Measurements from ENCODE around the gene MN1. TPM values are rescaled to one million over a fixed set of nuclear protein-coding genes. Genes with fewer than 3 reads are reported as not detected.
A peak's percentile ranks its signal among the peaks of the same experiment; 100 is the strongest.

MN1 gene
- polyA plus RNA-seq, 3 donors: 0.06 to 0.38 (median 0.29) TPM

GRCh38 chr22:27844656-27845591 is 43.4 kb upstream of the MN1 start:
- Histone ChIP-seq H3K9me3 (replicated peaks in 1 of 2; ENCODE audit: control insufficient read depth in 1 of 2, insufficient read depth in 1 of 2, low read length in 2 of 2) (no peaks in the 10 kb centered on the region), H3K79me2 (ENCODE audit: insufficient read depth, low read length) (no peaks in the 10 kb centered on the region), H3K27ac (ENCODE audit: low read depth in 1 of 2, low read length in 2 of 2) (no peak overlapping the region), H3K27me3 (ENCODE audit: control insufficient read depth in 2 of 2, insufficient read depth in 2 of 2, low read length in 2 of 2) (no peaks in the 10 kb centered on the region), H3K4me3 (replicated peaks in 1 of 3; ENCODE audit: low read depth in 2 of 3, low read length in 3 of 3) (no peak overlapping the region), H4K20me1 (ENCODE audit: insufficient read depth, low read length) (no peaks in the 10 kb centered on the region), H3K4me1 (ENCODE audit: control insufficient read depth in 1 of 2, insufficient read depth in 2 of 2, low read length in 2 of 2) (no peaks in the 10 kb centered on the region), H3K4me2 (replicated peaks; ENCODE audit: extremely low read depth, low read length, poor library complexity, severe bottlenecking) (no peak overlapping the region), H3K36me3 (replicated peaks in 1 of 2; ENCODE audit: control insufficient read depth in 1 of 2, insufficient read depth in 2 of 2, low read length in 2 of 2) (peaks cover 4 to 42% of the 10 kb centered on the region in 2 donors), H3K9ac (ENCODE audit: insufficient read depth, low read length, poor library complexity, severe bottlenecking) (no peak overlapping the region), H2AFZ (ENCODE audit: insufficient read depth, low read depth, low read length, poor library complexity, severe bottlenecking) (no peak overlapping the region)
- Mint-ChIP-seq H3K27me3 (ENCODE audit: low read depth in 3 of 3) (peaks cover 0 to 2% (median 2%) of the 10 kb centered on the region in 3 donors), H3K4me1 (no peaks in the 10 kb centered on the region), H3K4me3 (no peak overlapping the region), H3K27ac (peak overlapping the region in 1 of 7 donors; percentile 32), H3K9me3 (no peaks in the 10 kb centered on the region), H3K36me3 (peaks cover 31 to 49% of the 10 kb centered on the region in 2 donors)
- WGBS (ENCODE audit: insufficient coverage): 93% methylated on average over 10 of the region's 20 CpGs
- TF ChIP-seq CTCF (IDR thresholded peaks at IDR 0.05): no peak
- DNase-seq: no peak
- intact Hi-C loops (cut with micrococcal nuclease): no loop called here

GRCh38 chr22:27844256-27844655 is 42.7 kb upstream of the MN1 start:
- Histone ChIP-seq H3K27ac (ENCODE audit: low read depth in 1 of 2, low read length in 2 of 2) (no peak overlapping the region), H2AFZ (ENCODE audit: insufficient read depth, low read depth, low read length, poor library complexity, severe bottlenecking) (no peak overlapping the region), H3K4me3 (replicated peaks in 1 of 3; ENCODE audit: low read depth in 2 of 3, low read length in 3 of 3) (no peak overlapping the region), H3K4me1 (ENCODE audit: control insufficient read depth in 1 of 2, insufficient read depth in 2 of 2, low read length in 2 of 2) (no peaks in the 10 kb centered on the region), H3K36me3 (replicated peaks in 1 of 2; ENCODE audit: control insufficient read depth in 1 of 2, insufficient read depth in 2 of 2, low read length in 2 of 2) (peaks cover 0 to 35% of the 10 kb centered on the region in 2 donors), H3K9ac (ENCODE audit: insufficient read depth, low read length, poor library complexity, severe bottlenecking) (no peak overlapping the region), H3K4me2 (replicated peaks; ENCODE audit: extremely low read depth, low read length, poor library complexity, severe bottlenecking) (no peak overlapping the region), H3K79me2 (ENCODE audit: insufficient read depth, low read length) (no peaks in the 10 kb centered on the region), H3K27me3 (ENCODE audit: control insufficient read depth in 2 of 2, insufficient read depth in 2 of 2, low read length in 2 of 2) (no peaks in the 10 kb centered on the region), H3K9me3 (replicated peaks in 1 of 2; ENCODE audit: control insufficient read depth in 1 of 2, insufficient read depth in 1 of 2, low read length in 2 of 2) (no peaks in the 10 kb centered on the region), H4K20me1 (ENCODE audit: insufficient read depth, low read length) (no peaks in the 10 kb centered on the region)
- no peak overlapping the region for H3K4me3 Mint-ChIP-seq
- intact Hi-C loops (cut with micrococcal nuclease): no loop called here
- no peak for TF ChIP-seq CTCF (IDR thresholded peaks at IDR 0.05)
- peaks cover 26 to 42% of the 10 kb centered on the region in 2 donors for H3K36me3 Mint-ChIP-seq
- no peaks in the 10 kb centered on the region for H3K9me3 Mint-ChIP-seq
- H3K4me1 Mint-ChIP-seq: no peaks in the 10 kb centered on the region
- no peak for DNase-seq
- WGBS (ENCODE audit: insufficient coverage): 100% methylated on average over 2 of the region's 6 CpGs
- peaks cover 0 to 2% (median 2%) of the 10 kb centered on the region in 3 donors for H3K27me3 Mint-ChIP-seq (ENCODE audit: low read depth in 3 of 3)
- no peak overlapping the region for H3K27ac Mint-ChIP-seq

Data from CD14-positive monocyte (primary cell).